Stimulated activated effector memory CD8-positive, alpha-beta T cell treated with anti-CD3 and anti-CD28 coated beads, Interleukin-12 subunit alpha, Interleukin-12 subunit beta, amount 100 ng/mL, for 72 hours (primary cell): ENCODE data around the gene SMAD3.

Source experiments
- ATAC-seq: fragments of 150-1000 bp; cut with Tn5 transposase; 2 replicates; pipeline ENCODE4 v1.10.0; 2021
- DNase-seq, 2 donors: peaks; one replicate each; pipeline ENCODE4 v3.0.0; 2021 to 2022; ENCODE audit warnings: low spot score in 2 of 2
- H3K27ac Mint-ChIP-seq: one replicate; pipeline ENCODE4 v1.8.0; 2022; ENCODE audit warnings: mild to moderate bottlenecking, mixed read lengths
- H3K36me3 Mint-ChIP-seq: one replicate; pipeline ENCODE4 v1.8.0; 2022; ENCODE audit warnings: mild to moderate bottlenecking, mixed read lengths
- H3K4me1 Mint-ChIP-seq: one replicate; pipeline ENCODE4 v1.8.0; 2022; ENCODE audit warnings: mixed read lengths
- H3K4me3 Mint-ChIP-seq: one replicate; pipeline ENCODE4 v1.8.0; 2022; ENCODE audit warnings: mild to moderate bottlenecking, mixed read lengths
- H3K9me3 Mint-ChIP-seq: one replicate; pipeline ENCODE4 v1.8.0; 2022; ENCODE audit warnings: mixed read lengths

SMAD3 gene

DNA sequence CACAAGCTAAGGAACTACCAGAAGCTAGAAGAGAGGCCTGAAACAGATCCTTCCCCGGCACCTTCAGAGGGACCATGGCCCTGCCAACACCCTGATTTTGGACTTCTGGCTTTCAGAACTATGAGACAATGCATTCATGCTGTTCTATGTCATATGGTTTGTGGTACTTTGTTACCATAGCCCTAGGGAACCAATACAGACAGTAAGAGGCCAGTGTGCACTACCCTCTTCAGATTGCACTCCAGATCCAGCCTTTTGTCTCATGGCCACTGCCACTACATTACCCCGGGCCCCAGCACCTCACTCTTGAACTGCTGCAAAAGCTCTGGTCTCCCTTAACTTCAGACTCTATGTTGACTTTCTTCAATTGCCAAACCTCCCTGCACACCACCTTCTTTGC is 165.1 kb downstream of the SMAD3 start:
- ATAC-seq (no peak), DNase-seq (no peak)
- peaks cover 8% of the 10 kb centered on the region for H3K4me1 Mint-ChIP-seq
- peaks cover 88% of the 10 kb centered on the region for H3K36me3 Mint-ChIP-seq
- H3K27ac Mint-ChIP-seq, result no peak overlapping the region
- no peak overlapping the region for H3K4me3 Mint-ChIP-seq
- no peaks in the 10 kb centered on the region for H3K9me3 Mint-ChIP-seq

DNA sequence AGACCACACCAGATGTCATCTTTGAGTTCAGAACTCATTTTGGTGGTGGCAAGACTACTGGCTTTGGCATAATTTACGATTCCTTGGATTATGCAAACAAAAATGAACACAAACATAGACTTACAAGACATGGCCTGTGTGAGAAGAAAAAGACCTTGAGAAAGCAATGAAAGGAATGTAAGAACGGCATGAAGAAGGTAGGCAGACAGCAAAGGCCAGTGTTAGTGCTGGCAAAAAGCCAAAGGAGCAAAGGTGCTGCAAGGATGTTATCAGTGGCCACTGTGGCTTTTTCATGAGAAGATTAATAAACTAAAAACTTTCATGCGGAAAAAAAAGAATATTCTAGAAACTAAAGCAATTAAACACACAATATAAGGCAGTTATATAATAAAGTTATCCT is 167.2 kb downstream of the SMAD3 start:
- Mint-ChIP-seq H3K4me1 (peaks cover 8% of the 10 kb centered on the region), H3K27ac (no peak overlapping the region), H3K4me3 (no peak overlapping the region), H3K36me3 (peaks cover 85% of the 10 kb centered on the region), H3K9me3 (no peaks in the 10 kb centered on the region)
- ATAC-seq (no peak), DNase-seq (no peak)

DNA sequence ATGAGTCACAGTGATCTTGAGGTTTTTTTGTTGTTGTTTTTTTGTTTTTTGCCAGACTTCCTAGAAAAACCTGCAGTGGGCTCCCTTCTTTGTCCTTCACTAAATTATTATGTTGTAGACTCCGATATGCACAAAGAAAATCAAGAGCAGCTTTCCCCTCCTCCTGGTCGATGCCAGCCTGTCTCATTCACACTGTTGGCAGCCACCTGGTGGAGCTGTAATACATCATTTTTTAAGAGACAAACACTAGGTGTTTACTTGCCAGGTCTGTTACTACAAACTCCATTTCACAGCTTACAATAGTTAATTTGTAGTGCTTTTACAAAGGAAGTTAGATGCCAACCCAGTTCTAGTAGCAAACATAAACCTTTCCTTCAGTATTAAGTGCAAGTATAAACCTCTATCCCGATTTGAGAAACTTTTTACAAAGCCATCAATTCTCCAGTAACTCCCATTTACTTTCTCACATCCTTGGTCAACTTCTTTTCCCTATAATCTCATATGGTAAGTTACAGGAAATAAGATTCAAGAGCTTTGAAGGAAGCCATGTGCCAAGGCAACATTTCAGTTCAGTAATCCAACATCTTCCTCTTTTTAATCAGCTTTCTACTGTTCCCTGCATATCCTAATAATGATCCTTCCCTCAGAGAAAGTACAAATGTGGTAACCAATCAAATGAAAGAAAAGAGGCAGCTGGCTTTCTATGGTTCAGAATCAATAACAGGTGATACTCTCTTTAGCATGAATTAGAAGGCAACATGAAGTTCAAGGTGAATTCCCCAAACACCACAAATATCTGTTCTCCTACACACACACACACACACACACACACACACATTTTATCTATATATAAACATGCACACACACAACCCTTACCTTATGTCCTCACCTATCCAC is 175.1 kb downstream of the SMAD3 start:
- ATAC-seq (no peak), DNase-seq (no peak)
- Mint-ChIP-seq H3K4me1 (peaks cover 37% of the 10 kb centered on the region), H3K27ac (peak overlapping the region; percentile 85), H3K9me3 (no peaks in the 10 kb centered on the region), H3K4me3 (peak overlapping the region; percentile 51), H3K36me3 (peaks cover 33% of the 10 kb centered on the region)

DNA sequence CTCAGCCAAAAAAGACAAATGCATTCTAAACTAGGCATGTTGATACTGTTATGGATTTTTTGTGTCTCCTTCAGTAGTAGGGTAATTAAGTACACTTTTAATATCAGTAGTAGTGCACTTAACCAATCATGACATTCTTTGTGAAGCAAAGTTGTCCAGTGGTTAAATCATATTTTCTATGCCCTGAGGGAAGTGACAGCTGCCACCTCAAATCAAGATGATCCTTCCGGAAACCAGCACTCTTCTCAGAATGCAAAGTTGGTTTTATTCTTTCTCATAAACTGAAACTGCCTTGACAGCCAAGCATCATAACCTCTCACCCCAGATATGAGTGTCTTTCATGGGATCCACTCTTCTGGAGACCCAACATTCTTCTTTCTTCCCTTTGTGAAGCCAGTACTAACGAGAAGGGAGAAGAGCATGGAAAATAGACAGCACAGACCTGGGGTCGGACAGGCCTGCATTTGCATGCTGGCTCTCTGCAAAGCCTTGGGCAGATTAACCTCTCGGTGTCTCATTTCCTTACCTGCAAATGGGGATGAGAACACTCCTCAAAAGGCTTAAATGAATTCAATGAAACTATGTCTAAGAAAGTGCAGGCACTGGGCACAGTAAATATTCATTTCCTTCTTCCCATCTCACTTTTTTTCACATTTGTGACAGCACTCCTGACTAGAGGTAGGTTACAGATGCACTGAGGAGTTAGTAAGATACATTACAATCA is 175.9 kb downstream of the SMAD3 start:
- Mint-ChIP-seq H3K27ac (peak overlapping the region; percentile 85), H3K36me3 (peaks cover 34% of the 10 kb centered on the region), H3K4me1 (peaks cover 37% of the 10 kb centered on the region), H3K4me3 (peak overlapping the region; percentile 51), H3K9me3 (no peaks in the 10 kb centered on the region)
- peak; percentile 16 to 80 for DNase-seq
- ATAC-seq, result peak; percentile 96

DNA sequence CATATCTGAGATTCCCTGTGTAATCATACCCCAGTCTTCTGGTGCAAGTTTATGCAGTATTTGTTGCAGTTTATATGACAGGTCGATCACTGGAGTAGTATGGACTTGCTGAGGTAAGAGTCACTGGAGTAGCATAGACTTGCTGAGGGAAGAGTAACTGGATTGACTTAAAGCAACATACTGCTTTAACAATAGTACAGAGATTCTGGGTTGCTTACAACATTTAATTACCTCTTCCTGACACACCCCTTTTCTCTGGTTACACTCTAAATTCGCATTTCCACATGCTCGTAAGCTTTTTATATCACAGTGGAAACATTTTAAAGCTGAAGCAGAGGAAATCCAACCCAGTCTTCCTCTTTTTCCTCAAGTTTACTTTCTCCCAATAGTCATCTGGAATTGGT is 177.3 kb downstream of the SMAD3 start:
- H3K4me3 Mint-ChIP-seq, result peak overlapping the region; percentile 5
- peaks cover 36% of the 10 kb centered on the region for H3K36me3 Mint-ChIP-seq
- DNase-seq (no peak), ATAC-seq (no peak)
- no peak overlapping the region for H3K27ac Mint-ChIP-seq
- H3K4me1 Mint-ChIP-seq, result peaks cover 43% of the 10 kb centered on the region
- H3K9me3 Mint-ChIP-seq, result peaks cover 2% of the 10 kb centered on the region
